Measurements from ENCODE around the gene MAP2K1. TPM values are rescaled to one million over a fixed set of nuclear protein-coding genes. Genes with fewer than 3 reads are reported as not detected.

The MAP2K1 gene
- polyA plus RNA-seq, 1 donor (not counting 4 experiments of a cell fraction or from before 2014, with no cell fraction given) = 73.8 TPM

- Histone ChIP-seq H3K36me3 (ENCODE audit: control insufficient read depth in 2 of 2, extremely low read depth in 1 of 2, insufficient read depth in 2 of 2, low read length in 2 of 2) (peaks cover 0 to 2% of the 10 kb centered on the region in 2 experiments), H3K4me1 (ENCODE audit: control insufficient read depth, extremely low read depth, insufficient read depth, low read length) (peaks cover 13% of the 10 kb centered on the region), H3K27ac (ENCODE audit: control insufficient read depth, insufficient read depth, low read length) (no peak overlapping the region), H3K27me3 (ENCODE audit: control insufficient read depth, extremely low read depth, insufficient read depth, low read length) (no peaks in the 10 kb centered on the region), H3K79me2 (ENCODE audit: control insufficient read depth, insufficient read depth, low read length) (peaks cover 99% of the 10 kb centered on the region), H2AFZ (ENCODE audit: control insufficient read depth, low read length) (no peak overlapping the region), H3K9me3 (ENCODE audit: control insufficient read depth, low read depth, low read length) (no peaks in the 10 kb centered on the region), H3K9ac (ENCODE audit: control insufficient read depth, extremely low read depth, insufficient read depth, low read length) (no peak overlapping the region), H3K4me2 (ENCODE audit: control insufficient read depth, extremely low read depth, insufficient read depth, low read depth, low read length) (no peak overlapping the region), H3K9me1 (ENCODE audit: control insufficient read depth, extremely low read depth, insufficient read depth, low read length) (peaks cover 3% of the 10 kb centered on the region), H4K20me1 (ENCODE audit: control insufficient read depth, extremely low read depth, insufficient read depth, low read length) (no peaks in the 10 kb centered on the region), H3K4me3 (ENCODE audit: control insufficient read depth in 2 of 3, extremely low read depth in 1 of 3, insufficient read depth in 2 of 3, low read depth in 1 of 3, low read length in 3 of 3) (no peak overlapping the region)
- dilution Hi-C loops (cut with MboI; ENCODE audit: extremely low pct_ligation_motif_present, low sequenced_read_pairs) = no loop called here
- no peak for TF ChIP-seq EZH2 (IDR thresholded peaks at IDR 0.05; ENCODE audit: low read length)
- TF ChIP-seq CTCF (optimal IDR thresholded peaks at IDR 0.05 in 1 of 3, IDR thresholded peaks at IDR 0.05 in 1 of 3, conservative IDR thresholded peaks at IDR 0.05 in 1 of 3; ENCODE audit: extremely low read depth in 1 of 3, insufficient read depth in 2 of 3, low read length in 3 of 3) = no peak
- FAIRE-seq (no peak), DNase-seq (ENCODE audit: low read depth, low spot score) (no peak)
Measured at GRCh38 chr15:66408675-66409282, 22.1 kb downstream of the MAP2K1 start.

- no peak overlapping the region for H2AFZ ChIP-seq (ENCODE audit: control insufficient read depth, low read length)
- H4K20me1 ChIP-seq (ENCODE audit: control insufficient read depth, extremely low read depth, insufficient read depth, low read length) = no peaks in the 10 kb centered on the region
- peaks cover 3% of the 10 kb centered on the region for H3K9me3 ChIP-seq (ENCODE audit: control insufficient read depth, low read depth, low read length)
- FAIRE-seq = no peak
- H3K4me2 ChIP-seq (ENCODE audit: control insufficient read depth, extremely low read depth, insufficient read depth, low read depth, low read length) = no peak overlapping the region
- no peak overlapping the region for H3K4me3 ChIP-seq (ENCODE audit: control insufficient read depth in 2 of 3, extremely low read depth in 1 of 3, insufficient read depth in 2 of 3, low read depth in 1 of 3, low read length in 3 of 3)
- H3K27me3 ChIP-seq (ENCODE audit: control insufficient read depth, extremely low read depth, insufficient read depth, low read length) = no peaks in the 10 kb centered on the region
- peaks cover 99% of the 10 kb centered on the region for H3K79me2 ChIP-seq (ENCODE audit: control insufficient read depth, insufficient read depth, low read length)
- no peak for DNase-seq (ENCODE audit: low read depth, low spot score)
- H3K36me3 ChIP-seq (ENCODE audit: control insufficient read depth in 2 of 2, extremely low read depth in 1 of 2, insufficient read depth in 2 of 2, low read length in 2 of 2) = peaks cover 2 to 5% of the 10 kb centered on the region in 2 experiments
- dilution Hi-C loops (cut with MboI; ENCODE audit: extremely low pct_ligation_motif_present, low sequenced_read_pairs) = no loop called here
- no peak overlapping the region for H3K27ac ChIP-seq (ENCODE audit: control insufficient read depth, insufficient read depth, low read length)
- TF ChIP-seq CTCF (optimal IDR thresholded peaks at IDR 0.05 in 1 of 3, IDR thresholded peaks at IDR 0.05 in 1 of 3, conservative IDR thresholded peaks at IDR 0.05 in 1 of 3; ENCODE audit: extremely low read depth in 1 of 3, insufficient read depth in 2 of 3, low read length in 3 of 3) (no peak), EZH2 (IDR thresholded peaks at IDR 0.05; ENCODE audit: low read length) (no peak)
- no peak overlapping the region for H3K9ac ChIP-seq (ENCODE audit: control insufficient read depth, extremely low read depth, insufficient read depth, low read length)
- peaks cover 13% of the 10 kb centered on the region for H3K4me1 ChIP-seq (ENCODE audit: control insufficient read depth, extremely low read depth, insufficient read depth, low read length)
- peaks cover 1% of the 10 kb centered on the region for H3K9me1 ChIP-seq (ENCODE audit: control insufficient read depth, extremely low read depth, insufficient read depth, low read length)
Measured at GRCh38 chr15:66409565-66410108, 22.9 kb downstream of the MAP2K1 start.
